GM12872 (cell line): ENCODE data around the gene TRAT1.

Source experiments
- CTCF ChIP-seq: IDR thresholded peaks from 3 replicates; pipeline ENCODE4 v1.5.1; 2011; ENCODE audit warnings: low read depth, mild to moderate bottlenecking, low read length, moderate library complexity; ENCODE audit not compliant: insufficient read depth

Gene TRAT1

DNA sequence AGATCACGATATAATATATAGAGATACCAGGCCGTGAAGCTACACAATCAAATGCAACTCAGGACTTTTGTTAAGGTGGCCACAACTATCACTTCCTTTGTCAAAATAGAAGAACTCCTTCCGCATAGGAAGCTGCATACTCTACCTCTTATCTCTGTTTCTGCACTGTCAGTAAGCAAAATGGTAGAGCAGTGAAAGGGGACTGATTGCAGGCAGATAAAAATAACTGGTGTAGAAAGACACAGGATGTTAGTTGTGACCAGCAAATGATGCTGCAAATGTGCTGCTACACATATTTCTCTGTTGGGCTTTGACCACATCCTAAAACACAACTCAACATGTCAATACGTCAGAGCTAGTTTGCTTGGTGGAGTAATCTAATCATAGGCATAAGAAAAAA, 16.3 kb upstream of the TRAT1 start:
- TF ChIP-seq CTCF = no peak

DNA sequence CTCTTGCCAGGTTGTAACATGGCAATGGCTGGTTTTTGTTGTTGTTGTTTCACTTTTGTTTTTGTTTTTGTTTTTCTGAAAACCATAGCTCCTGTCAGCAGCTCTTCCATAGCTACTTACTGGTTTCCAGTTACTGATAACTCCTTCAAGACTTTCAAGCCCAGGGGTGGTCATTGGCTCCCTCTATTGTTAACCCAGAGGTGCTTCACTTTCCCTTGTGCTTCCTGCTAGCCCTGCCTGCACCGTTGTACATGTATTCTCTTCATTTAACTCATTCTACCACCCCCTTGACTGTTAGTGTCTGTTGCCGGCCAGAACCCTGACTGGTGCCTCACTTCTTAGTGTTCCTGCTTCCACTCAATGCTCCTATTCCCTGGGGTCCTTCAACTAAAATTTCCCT, 4.2 kb upstream of the TRAT1 start:
- peak; percentile 56 for TF ChIP-seq CTCF

DNA sequence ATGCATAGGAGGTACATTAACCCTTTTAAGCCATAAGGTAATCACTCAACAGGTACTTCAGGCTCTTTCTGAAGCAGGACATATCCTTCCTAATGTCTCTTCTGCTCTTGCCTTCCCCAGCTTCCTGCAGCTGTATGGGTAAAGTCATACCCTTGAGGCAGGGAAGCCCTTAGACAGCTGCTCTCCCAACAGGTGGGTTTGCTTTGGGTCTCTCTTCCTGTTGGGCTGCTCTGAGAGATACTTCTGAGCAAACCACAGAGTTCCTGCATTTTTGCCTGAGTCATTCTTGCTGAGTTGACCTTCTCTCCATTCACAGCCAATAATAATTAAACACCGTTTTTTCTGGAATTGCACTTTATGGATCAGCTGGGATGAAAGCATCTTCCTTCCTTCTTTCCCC, 2.0 kb upstream of the TRAT1 start:
- no peak for TF ChIP-seq CTCF

- no peak for TF ChIP-seq CTCF
These were observed 641 bp downstream of the TRAT1 start for GRCh38 chr3:108823227-108823626.

DNA sequence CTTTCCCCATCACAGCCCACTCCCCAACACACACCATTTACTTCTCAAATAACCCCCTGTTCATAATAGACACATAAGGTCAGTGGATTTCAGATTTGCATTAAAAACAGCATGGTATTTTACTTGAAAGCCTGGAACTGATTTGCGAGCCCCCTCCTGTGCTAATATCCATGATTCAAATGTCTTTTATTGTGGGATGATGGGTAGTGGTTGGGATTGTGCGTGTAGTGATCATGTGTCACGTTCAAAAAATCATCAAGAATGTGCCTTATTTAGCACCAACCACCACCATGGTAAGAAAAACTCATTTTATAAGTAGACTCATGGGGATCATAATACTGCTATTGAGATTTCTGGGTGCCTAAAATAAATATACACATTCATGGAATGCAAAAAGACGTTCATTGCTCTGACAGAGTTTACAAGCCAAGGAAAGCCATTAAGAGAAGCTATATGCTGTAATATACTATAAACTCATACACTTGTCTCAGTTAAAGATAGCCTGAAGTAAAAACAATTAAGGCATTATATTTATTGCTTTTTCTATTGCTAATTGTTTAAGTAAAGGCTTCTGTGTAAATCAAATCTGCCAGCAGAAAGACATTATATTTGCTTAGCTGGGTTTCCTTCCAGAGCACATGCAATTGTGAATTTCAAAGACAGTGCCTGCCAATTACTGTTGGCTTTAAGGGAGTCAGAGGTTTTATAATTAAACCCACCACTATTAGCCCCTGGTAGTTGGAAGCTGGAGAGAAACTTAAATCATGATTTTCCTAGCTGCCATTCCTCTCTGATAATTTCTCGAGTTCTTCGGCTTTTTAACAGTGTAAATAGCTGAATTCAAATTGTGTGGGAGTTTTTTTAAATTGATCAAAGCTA, 4.0 kb downstream of the TRAT1 start:
- no peak for TF ChIP-seq CTCF

DNA sequence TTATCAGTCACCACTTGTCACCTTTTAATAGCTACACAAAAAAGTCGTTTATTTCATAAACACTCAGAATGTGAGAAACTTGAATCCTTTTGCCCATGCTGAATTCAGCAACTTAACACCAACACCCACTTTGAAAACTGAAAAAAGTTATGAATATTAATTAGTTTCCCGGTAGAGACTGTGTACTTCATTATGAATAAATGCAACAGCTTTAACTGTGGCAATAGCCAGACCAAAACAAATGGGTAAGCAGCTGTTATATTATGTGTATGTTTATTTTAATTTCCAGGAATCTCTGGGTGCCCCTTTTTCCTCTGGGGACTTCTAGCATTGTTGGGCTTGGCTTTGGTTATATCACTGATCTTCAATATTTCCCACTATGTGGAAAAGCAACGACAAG, 7.8 kb downstream of the TRAT1 start:
- no peak for TF ChIP-seq CTCF

DNA sequence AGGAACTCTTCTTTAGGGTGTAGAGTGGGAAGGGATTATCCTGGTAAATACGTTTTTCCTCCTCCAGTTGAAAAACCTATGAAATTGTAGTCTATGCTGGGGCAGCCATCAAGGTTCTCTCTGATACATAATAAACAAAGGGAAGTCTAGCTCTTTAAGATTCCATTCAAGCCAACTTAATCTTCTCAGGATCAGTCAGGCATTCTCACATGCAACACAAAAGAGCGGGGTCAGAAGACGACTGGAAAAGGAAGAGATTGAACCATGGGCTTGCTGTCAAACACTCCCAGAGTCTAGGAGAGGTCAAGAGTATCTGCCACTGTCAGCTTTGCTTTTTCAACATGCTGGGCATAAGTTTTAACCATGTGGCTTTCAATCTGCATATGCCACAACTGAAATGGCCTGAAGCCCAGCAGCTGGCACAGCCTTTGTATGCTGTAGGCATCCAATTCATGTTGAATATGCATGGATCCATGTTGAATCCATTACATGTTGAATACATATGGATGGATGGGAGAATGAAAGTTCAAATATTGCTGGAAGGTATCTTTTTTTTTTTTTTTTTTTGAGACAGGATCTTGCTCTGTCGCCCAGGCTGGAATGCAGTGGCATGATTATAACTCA, 8.5 kb downstream of the TRAT1 start:
- TF ChIP-seq CTCF = no peak
